ENCODE data around the gene CHCHD10.
"Not testable (repeated sequence)": the region's sequence is repeated elsewhere in the genome, so short reads cannot be mapped to it uniquely, and the experiment has no call there.

The CHCHD10 gene

GRCh38 chr22:23742505-23743264, 25.1 kb downstream of the CHCHD10 start:
- no peak overlapping the region for H3K4me3 ChIP-seq
- no peaks in the 10 kb centered on the region for H3K9me3 ChIP-seq (ENCODE audit: low read depth, low read length)
- DNase-seq (ENCODE audit: low read depth, low spot score), result no peak
- H3K36me3 ChIP-seq (ENCODE audit: insufficient read depth, low read length), result peaks cover 27% of the 10 kb centered on the region; the same call in 1 of the 2 replicates
- H3K27ac ChIP-seq, result no peak overlapping the region
- H3K9ac ChIP-seq (ENCODE audit: insufficient read length), result no peak overlapping the region
- no peak for TF ChIP-seq EZH2 (IDR thresholded peaks at IDR 0.05)

DNA sequence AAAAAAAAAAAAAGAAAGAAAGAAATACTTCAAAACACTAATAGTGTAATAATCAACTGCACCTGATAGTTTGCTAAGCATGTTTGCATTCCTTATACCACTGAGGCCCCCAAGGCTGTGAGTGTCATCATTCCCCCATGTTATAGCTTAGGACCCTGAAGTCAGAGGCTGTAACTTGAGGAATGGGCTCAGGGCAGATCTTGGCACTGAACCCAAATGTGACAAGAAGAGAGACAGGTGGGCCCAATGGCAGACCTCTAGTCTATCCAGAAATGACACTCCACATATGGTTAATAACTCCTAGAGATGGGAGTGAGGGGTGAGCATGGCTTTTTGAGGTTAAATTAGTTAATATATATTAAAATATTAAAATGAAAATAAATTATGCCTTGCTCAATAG, 30.1 kb downstream of the CHCHD10 start:
- no peak overlapping the region for H3K4me3 ChIP-seq
- H3K9ac ChIP-seq (ENCODE audit: insufficient read length), result no peak overlapping the region
- no peak overlapping the region for H3K27ac ChIP-seq
- TF ChIP-seq FOXP2 (optimal IDR thresholded peaks at IDR 0.05; ENCODE audit: control extremely low read depth, extremely low read length, insufficient read depth) (no peak), EZH2 (IDR thresholded peaks at IDR 0.05) (no peak), POLR2AphosphoS5 (IDR thresholded peaks at IDR 0.05; ENCODE audit: borderline replicate concordance, low read depth, low read length) (no peak)
- H3K36me3 ChIP-seq (ENCODE audit: insufficient read depth, low read length), result no peaks in the 10 kb centered on the region; the same call in 1 of the 2 replicates
- no peak for DNase-seq (ENCODE audit: low read depth, low spot score)
- H3K9me3 ChIP-seq (ENCODE audit: low read depth, low read length), result no peaks in the 10 kb centered on the region

DNA sequence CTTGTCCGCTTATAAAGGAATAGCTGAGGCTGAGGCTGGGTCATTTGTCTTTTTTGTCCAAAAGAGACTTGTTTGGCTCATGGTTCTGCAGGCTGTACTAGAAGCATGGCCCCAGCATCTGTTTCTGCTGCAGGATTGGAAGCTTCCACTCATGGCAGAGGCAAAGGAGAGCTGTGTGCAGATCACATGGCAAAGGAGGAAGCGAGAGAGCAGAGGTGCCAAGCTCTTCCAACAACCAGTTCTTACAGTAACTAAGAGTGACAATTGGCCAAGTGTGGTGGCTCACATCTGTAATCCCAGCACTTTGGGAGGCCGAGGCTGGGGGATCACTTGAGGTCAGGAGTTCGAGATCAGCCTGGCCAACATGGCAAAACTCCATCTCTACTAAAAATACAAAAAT, 39.7 kb downstream of the CHCHD10 start:
- H3K36me3 ChIP-seq (ENCODE audit: insufficient read depth, low read length); H3K9me3 ChIP-seq (ENCODE audit: low read depth, low read length); H3K27ac ChIP-seq; DNase-seq (ENCODE audit: low read depth, low spot score); H3K4me3 ChIP-seq; H3K9ac ChIP-seq (ENCODE audit: insufficient read length): not testable (repeated sequence)

DNA sequence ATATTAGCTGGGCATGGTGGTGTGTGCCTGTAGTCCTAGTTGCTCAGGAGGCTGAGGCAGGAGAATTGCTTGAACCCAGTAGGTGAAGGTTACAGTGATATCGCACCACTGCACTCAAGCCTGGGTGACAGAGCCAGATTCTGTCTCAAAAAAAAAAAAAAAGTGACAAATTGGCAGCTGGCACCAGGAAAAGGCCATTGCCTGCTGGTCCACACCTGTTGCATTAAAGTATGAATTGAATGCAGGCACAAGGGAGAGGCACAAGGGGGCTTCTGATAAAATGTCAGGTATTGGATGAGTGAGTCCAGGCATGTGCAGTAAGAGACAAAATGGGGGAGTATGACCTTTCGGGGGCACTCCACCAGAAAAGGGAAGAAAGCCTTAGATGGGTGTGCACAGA, 45.0 kb downstream of the CHCHD10 start:
- Histone ChIP-seq H3K9me3 (ENCODE audit: low read depth, low read length) (no peaks in the 10 kb centered on the region), H3K36me3 (ENCODE audit: insufficient read depth, low read length) (no peaks in the 10 kb centered on the region), H3K27ac (no peak overlapping the region), H3K4me3 (no peak overlapping the region), H3K9ac (ENCODE audit: insufficient read length) (no peak overlapping the region)
- DNase-seq (ENCODE audit: low read depth, low spot score), result no peak
- no peak for TF ChIP-seq FOXP2 (optimal IDR thresholded peaks at IDR 0.05; ENCODE audit: control extremely low read depth, extremely low read length, insufficient read depth)
- no peak for TF ChIP-seq POLR2AphosphoS5 (IDR thresholded peaks at IDR 0.05; ENCODE audit: borderline replicate concordance, low read depth, low read length)
- no peak for TF ChIP-seq EZH2 (IDR thresholded peaks at IDR 0.05)

DNA sequence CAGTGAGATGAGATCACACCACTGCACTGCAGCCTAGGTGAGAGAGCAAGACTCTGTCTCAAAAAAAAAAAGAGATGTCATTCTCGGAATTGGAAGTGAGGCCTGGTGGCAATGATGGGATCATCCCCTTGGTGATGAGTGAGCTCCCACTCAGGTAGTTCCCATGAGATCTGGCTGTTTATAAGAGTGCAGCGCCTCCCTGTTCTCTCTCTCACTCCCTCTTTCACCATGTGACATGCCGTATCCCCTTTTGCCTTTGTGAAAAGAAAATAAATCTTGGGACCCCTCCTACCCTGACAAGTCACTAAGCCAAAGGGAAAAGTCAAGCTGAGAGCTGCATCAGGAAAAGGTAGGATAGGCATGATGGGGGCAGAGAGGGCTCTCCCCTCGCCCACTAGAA, 45.6 kb downstream of the CHCHD10 start:
- H3K27ac ChIP-seq, result no peak overlapping the region
- no peak for DNase-seq (ENCODE audit: low read depth, low spot score)
- H3K4me3 ChIP-seq, result no peak overlapping the region
- H3K36me3 ChIP-seq (ENCODE audit: insufficient read depth, low read length), result no peaks in the 10 kb centered on the region
- no peak overlapping the region for H3K9ac ChIP-seq (ENCODE audit: insufficient read length)
- no peaks in the 10 kb centered on the region for H3K9me3 ChIP-seq (ENCODE audit: low read depth, low read length)
- TF ChIP-seq POLR2AphosphoS5 (IDR thresholded peaks at IDR 0.05; ENCODE audit: borderline replicate concordance, low read depth, low read length), result no peak
- TF ChIP-seq FOXP2 (optimal IDR thresholded peaks at IDR 0.05; ENCODE audit: control extremely low read depth, extremely low read length, insufficient read depth), result no peak
- no peak for TF ChIP-seq EZH2 (IDR thresholded peaks at IDR 0.05)

GRCh38 chr22:23720855-23721254, 46.9 kb downstream of the CHCHD10 start:
- no peak overlapping the region for H3K27ac ChIP-seq
- H3K9ac ChIP-seq (ENCODE audit: insufficient read length), result no peak overlapping the region
- no peak overlapping the region for H3K4me3 ChIP-seq
- no peak for TF ChIP-seq POLR2AphosphoS5 (IDR thresholded peaks at IDR 0.05; ENCODE audit: borderline replicate concordance, low read depth, low read length)
- TF ChIP-seq FOXP2 (optimal IDR thresholded peaks at IDR 0.05; ENCODE audit: control extremely low read depth, extremely low read length, insufficient read depth), result no peak
- no peak for TF ChIP-seq EZH2 (IDR thresholded peaks at IDR 0.05)
- no peak for DNase-seq (ENCODE audit: low read depth, low spot score)
- no peaks in the 10 kb centered on the region for H3K9me3 ChIP-seq (ENCODE audit: low read depth, low read length)
- no peaks in the 10 kb centered on the region for H3K36me3 ChIP-seq (ENCODE audit: insufficient read depth, low read length)

- no peak overlapping the region for H3K27ac ChIP-seq
- H3K36me3 ChIP-seq (ENCODE audit: insufficient read depth, low read length), result peaks cover 10% of the 10 kb centered on the region; the same call in 1 of the 2 replicates
- no peak for TF ChIP-seq POLR2AphosphoS5 (IDR thresholded peaks at IDR 0.05; ENCODE audit: borderline replicate concordance, low read depth, low read length)
- no peak for TF ChIP-seq FOXP2 (optimal IDR thresholded peaks at IDR 0.05; ENCODE audit: control extremely low read depth, extremely low read length, insufficient read depth)
- TF ChIP-seq EZH2 (IDR thresholded peaks at IDR 0.05), result no peak
Observed at GRCh38 chr22:23718371-23719165, 49.2 kb downstream of the CHCHD10 start.

DNA sequence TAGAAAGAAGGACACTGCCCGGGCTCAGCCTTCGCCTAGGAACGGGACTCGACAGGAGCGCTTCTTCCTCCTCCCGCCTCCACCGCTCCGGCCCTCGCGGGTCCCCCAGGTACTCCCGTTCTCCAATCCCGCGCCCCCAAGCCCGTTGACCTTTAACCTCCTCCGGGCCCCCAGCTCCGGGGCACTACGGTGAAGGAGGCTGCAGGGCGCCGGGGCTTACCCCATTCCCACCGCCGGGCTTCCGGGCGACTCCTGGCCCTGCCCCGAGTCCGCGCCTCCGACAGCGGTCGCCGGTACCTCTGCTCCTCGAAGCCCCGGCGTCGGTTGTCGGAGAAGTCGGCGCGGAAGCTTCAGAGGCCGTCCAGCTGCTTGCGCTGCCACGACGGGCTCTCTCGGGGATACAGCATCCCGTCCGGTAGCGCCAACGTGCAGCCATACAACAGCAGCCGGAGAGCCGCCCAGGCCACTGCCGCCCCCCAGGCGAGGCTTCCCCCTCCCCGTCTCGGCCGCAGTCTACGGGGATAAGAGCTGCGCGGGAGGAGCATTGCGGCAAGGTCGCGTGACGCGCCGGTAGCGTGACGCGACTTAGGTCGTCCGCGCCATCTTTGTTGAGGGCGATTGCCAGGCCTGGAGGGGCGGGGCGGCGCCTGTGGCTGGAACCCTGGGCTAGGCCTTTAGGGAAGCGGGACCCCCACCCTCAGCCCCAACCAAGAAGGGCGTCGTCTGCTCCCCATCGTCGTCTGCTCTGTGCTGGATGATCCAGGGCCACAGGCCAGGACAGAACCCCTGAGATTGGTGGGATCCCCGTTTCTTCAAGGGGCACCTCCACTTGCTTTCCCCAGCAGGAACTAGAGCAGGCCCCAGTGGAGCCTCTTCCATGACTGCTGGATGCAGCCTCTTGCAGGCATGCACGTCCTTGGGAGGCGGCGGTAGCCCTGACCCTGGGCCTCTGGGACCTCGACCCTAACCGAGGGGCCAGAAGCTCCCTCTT, 50.7 kb downstream of the CHCHD10 start:
- peak overlapping the region; percentile 93 for H3K9ac ChIP-seq (ENCODE audit: insufficient read length)
- 0 out of 2 replicates have a peak overlapping the region, but pooled peaks have one; percentile 57 for H3K27ac ChIP-seq
- peak; percentile 94 for TF ChIP-seq POLR2AphosphoS5 (IDR thresholded peaks at IDR 0.05; ENCODE audit: borderline replicate concordance, low read depth, low read length)
- peak; percentile 45 for TF ChIP-seq FOXP2 (optimal IDR thresholded peaks at IDR 0.05; ENCODE audit: control extremely low read depth, extremely low read length, insufficient read depth)
- no peak for TF ChIP-seq EZH2 (IDR thresholded peaks at IDR 0.05)
- DNase-seq (ENCODE audit: low read depth, low spot score), result peak; percentile 37
- H3K9me3 ChIP-seq (ENCODE audit: low read depth, low read length), result no peaks in the 10 kb centered on the region
- peaks cover 15% of the 10 kb centered on the region; the same call in 1 of the 2 replicates for H3K36me3 ChIP-seq (ENCODE audit: insufficient read depth, low read length)
- peak overlapping the region; percentile 98 for H3K4me3 ChIP-seq

More at GRCh38 chr22:23718371-23719165, 49.2 kb downstream of the CHCHD10 start:
- no peak overlapping the region for H3K4me3 ChIP-seq
- DNase-seq (ENCODE audit: low read depth, low spot score), result no peak
- no peak overlapping the region for H3K9ac ChIP-seq (ENCODE audit: insufficient read length)
- no peaks in the 10 kb centered on the region for H3K9me3 ChIP-seq (ENCODE audit: low read depth, low read length)
